Nephron progenitor cell (in vitro differentiated cells): ENCODE data around the gene CAMK1G.

Experiments used
- DNase-seq: peaks from one replicate; pipeline ENCODE4 v3.0.0; 2021
- H3K27ac Mint-ChIP-seq: 2 replicates; pipeline ENCODE4 v1.8.0; 2021; ENCODE audit warnings: mild to moderate bottlenecking, moderate library complexity, mixed read lengths
- H3K27me3 Mint-ChIP-seq: 2 replicates; pipeline ENCODE4 v1.8.0; 2021; ENCODE audit warnings: mild to moderate bottlenecking, low read depth, mixed read lengths; ENCODE audit not compliant: poor library complexity
- H3K36me3 Mint-ChIP-seq: 2 replicates; pipeline ENCODE4 v1.8.0; 2021; ENCODE audit warnings: low read depth, mixed read lengths
- H3K4me1 Mint-ChIP-seq: 2 replicates; pipeline ENCODE4 v1.8.0; 2021; ENCODE audit warnings: mixed read lengths
- H3K4me3 Mint-ChIP-seq: 2 replicates; pipeline ENCODE4 v1.8.0; 2021; ENCODE audit warnings: mild to moderate bottlenecking, moderate library complexity, mixed read lengths
- H3K9me3 Mint-ChIP-seq: 2 replicates; pipeline ENCODE4 v1.8.0; 2021; ENCODE audit warnings: mild to moderate bottlenecking, moderate library complexity, mixed read lengths
- TF ChIP-seq, protein P1 (sequence below): fragments of 200-600 bp; sonication (generic); IDR thresholded peaks from 2 replicates; pipeline ENCODE4 v1.5.0; 2021; ENCODE audit warnings: antibody characterized with exemption

The CAMK1G gene

DNA sequence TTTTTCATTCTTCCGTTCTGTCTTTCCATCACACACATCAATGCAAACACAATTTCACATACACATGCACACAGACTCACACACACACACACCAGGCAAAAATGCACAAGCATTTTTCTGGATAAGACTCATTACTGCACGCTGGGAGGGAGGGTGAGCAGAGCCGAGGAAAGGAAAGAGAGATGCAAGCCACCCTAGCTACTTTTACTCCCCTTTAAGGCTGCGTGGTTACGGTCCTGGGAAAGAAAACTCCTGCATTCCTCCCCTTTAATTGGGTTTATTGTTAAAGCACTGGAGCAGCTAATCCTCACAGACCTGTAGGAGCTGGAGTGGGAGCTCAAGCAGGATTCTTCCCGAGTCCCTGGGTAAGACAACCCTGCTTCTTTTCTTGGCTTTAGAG, at the start of gene CAMK1G:
CAMK1G (plus strand) TSS at position 307 of the 400 bp plus-strand sequence. CDS start 11,270 bp downstream, outside the sequence.
- Mint-ChIP-seq H3K9me3 (no peaks in the 10 kb centered on the region), H3K36me3 (no peaks in the 10 kb centered on the region), H3K4me1 (peaks cover 9% of the 10 kb centered on the region), H3K4me3 (no peak within 1 kb of the TSS), H3K27me3 (peaks cover 17% of the 10 kb centered on the region), H3K27ac (no peak within 1 kb of the TSS)
- TF ChIP-seq, protein P1, sequence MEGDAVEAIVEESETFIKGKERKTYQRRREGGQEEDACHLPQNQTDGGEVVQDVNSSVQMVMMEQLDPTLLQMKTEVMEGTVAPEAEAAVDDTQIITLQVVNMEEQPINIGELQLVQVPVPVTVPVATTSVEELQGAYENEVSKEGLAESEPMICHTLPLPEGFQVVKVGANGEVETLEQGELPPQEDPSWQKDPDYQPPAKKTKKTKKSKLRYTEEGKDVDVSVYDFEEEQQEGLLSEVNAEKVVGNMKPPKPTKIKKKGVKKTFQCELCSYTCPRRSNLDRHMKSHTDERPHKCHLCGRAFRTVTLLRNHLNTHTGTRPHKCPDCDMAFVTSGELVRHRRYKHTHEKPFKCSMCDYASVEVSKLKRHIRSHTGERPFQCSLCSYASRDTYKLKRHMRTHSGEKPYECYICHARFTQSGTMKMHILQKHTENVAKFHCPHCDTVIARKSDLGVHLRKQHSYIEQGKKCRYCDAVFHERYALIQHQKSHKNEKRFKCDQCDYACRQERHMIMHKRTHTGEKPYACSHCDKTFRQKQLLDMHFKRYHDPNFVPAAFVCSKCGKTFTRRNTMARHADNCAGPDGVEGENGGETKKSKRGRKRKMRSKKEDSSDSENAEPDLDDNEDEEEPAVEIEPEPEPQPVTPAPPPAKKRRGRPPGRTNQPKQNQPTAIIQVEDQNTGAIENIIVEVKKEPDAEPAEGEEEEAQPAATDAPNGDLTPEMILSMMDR, result no peak
- peak; percentile 51 for DNase-seq

- H3K4me1 Mint-ChIP-seq, result peaks cover 28% of the 10 kb centered on the region
- H3K9me3 Mint-ChIP-seq, result no peaks in the 10 kb centered on the region
- TF ChIP-seq, protein P1, result no peak
- no peaks in the 10 kb centered on the region for H3K36me3 Mint-ChIP-seq
- peaks cover 11% of the 10 kb centered on the region for H3K27me3 Mint-ChIP-seq
- DNase-seq, result no peak
- no peak overlapping the region for H3K27ac Mint-ChIP-seq
- H3K4me3 Mint-ChIP-seq, result no peak overlapping the region
Observed at GRCh38 chr1:209534496-209535250, 48.8 kb upstream of the CAMK1G start.

DNA sequence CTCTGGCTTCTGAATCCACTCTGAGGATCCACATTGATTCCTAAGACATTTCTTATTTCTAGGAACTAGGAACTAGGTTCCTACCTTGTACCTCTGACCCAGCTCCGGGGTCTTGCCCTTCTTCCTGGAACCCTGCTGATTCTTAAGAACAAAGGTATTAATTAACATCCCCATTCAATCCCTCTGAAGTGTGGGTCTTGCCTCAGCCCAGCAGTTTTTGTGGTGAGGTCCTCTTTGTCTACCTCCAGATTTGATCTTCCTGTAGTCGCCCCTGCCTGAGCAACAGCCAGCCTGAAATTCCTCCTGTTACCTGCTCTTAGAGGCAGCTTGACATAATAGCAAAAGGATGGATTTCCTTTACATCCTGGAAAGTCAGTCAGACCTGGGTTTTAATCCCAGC, 46.7 kb upstream of the CAMK1G start:
- Mint-ChIP-seq H3K27me3 (peaks cover 14% of the 10 kb centered on the region), H3K27ac (no peak overlapping the region), H3K36me3 (no peaks in the 10 kb centered on the region), H3K4me3 (no peak overlapping the region), H3K4me1 (peaks cover 20% of the 10 kb centered on the region), H3K9me3 (no peaks in the 10 kb centered on the region)
- TF ChIP-seq, protein P1, result no peak
- no peak for DNase-seq

DNA sequence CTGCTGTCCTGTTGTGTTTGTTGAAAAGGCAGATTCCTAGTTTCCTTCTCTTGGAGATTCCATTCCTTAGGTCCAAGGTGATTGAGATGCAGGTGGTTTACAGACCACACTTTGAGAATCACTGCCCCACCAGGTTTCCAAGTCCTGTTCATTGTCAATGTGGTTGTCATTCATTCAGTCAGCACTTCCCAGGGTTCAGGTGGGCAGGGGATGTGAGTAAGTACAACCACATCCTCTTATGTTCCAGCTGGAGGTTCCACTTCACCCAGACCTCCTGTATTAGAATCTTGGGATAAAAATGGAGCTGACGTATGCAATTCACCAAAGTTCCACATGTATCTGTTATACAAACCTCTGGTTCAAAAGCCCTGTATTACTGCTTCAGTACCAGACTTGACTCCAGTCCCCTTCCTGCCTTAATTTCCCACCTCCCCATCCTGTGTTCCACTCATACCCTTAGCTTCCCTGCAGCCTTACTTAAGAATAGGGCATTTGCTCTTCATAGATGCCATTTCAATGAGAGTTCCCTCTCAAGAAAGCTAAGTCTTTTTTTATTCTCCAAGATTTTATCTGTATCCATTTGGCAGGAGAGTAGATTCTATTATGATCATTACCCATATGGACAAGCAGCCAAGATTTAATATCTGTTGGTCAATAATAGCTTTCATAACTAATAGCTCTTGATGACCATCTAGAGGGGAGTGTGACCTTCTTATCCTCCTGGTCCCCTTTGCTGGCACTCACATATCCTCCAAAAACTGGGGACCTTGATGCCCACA, 46.0 kb upstream of the CAMK1G start:
- Mint-ChIP-seq H3K27ac (no peak overlapping the region), H3K4me3 (no peak overlapping the region), H3K4me1 (peaks cover 18% of the 10 kb centered on the region), H3K9me3 (no peaks in the 10 kb centered on the region), H3K36me3 (no peaks in the 10 kb centered on the region), H3K27me3 (peaks cover 14% of the 10 kb centered on the region)
- TF ChIP-seq, protein P1, result no peak
- DNase-seq, result no peak

DNA sequence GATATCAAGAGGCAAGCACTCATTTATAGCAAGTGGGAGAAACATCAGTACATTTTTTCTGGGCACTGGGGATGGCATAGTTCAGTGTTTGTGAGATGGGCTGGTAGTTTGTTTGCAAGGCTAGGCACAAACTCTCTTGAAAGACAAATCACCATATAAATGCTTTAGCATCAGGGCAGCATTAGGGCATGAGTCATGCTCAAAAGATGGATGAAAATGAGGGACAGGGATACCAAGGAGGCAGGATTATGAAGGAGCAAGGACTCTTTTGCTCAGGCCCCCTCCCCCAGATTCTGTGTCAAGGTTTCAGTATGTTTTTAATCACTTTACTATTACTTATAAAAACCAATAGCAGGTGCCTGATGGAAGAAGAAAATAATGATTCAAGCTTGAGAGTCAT, 43.9 kb upstream of the CAMK1G start:
- no peak overlapping the region for H3K4me3 Mint-ChIP-seq
- no peaks in the 10 kb centered on the region for H3K36me3 Mint-ChIP-seq
- H3K4me1 Mint-ChIP-seq, result peaks cover 9% of the 10 kb centered on the region
- no peak for DNase-seq
- no peak overlapping the region for H3K27ac Mint-ChIP-seq
- TF ChIP-seq, protein P1, result no peak
- H3K27me3 Mint-ChIP-seq, result peaks cover 14% of the 10 kb centered on the region
- no peaks in the 10 kb centered on the region for H3K9me3 Mint-ChIP-seq
